Breast epithelium (tissue), 3 donors: Measurements from ENCODE around the gene LRRK1.

Experiments used
- CTCF ChIP-seq, 3 donors: fragments of 450-650 bp; IDR thresholded peaks; one replicate each; pipeline ENCODE4 v1.5.1; 2016 to 2017; ENCODE audit warnings: antibody characterized with exemption in 3 of 3, mild to moderate bottlenecking in 3 of 3, moderate library complexity in 3 of 3
- POLR2AphosphoS5 ChIP-seq, 3 donors: sonication (generic); formaldehyde crosslinking; IDR thresholded peaks; one replicate each; pipeline ENCODE4 v1.6.1; 2017; ENCODE audit warnings: antibody characterized with exemption in 3 of 3

- TF ChIP-seq POLR2AphosphoS5 (IDR thresholded peaks at IDR 0.05) (no peak), CTCF (IDR thresholded peaks at IDR 0.05) (no peak)
Observed at GRCh38 chr15:101025501-101025885, 106.3 kb downstream of the LRRK1 start.
